Measurements from ENCODE around the gene KMT2A. TPM values are rescaled to one million over a fixed set of nuclear protein-coding genes. Genes with fewer than 3 reads are reported as not detected.
"Not testable (repeated sequence)": the region's sequence is repeated elsewhere in the genome, so short reads cannot be mapped to it uniquely, and the experiment has no call there.

Gene KMT2A
- total RNA-seq, 4 donors from 2014 or later, result 61.8 to 150 (median 80.1) TPM

GRCh38 chr11:118552341-118552740, 116.0 kb downstream of the KMT2A start:
- 89% methylated on average over 4 of the region's 4 CpGs for WGBS
- Histone ChIP-seq H3K36me3 (peaks cover 65% of the 10 kb centered on the region), H3K27ac (no peak overlapping the region), H3K4me1 (no peaks in the 10 kb centered on the region), H3K9me3 (no peaks in the 10 kb centered on the region), H3K27me3 (no peaks in the 10 kb centered on the region), H3K4me3 (no peak overlapping the region)
- TF ChIP-seq POLR2AphosphoS5 (IDR thresholded peaks at IDR 0.05) (no peak), CTCF (IDR thresholded peaks at IDR 0.05) (no peak), POLR2A (IDR thresholded peaks at IDR 0.05) (no peak), EP300 (IDR thresholded peaks at IDR 0.05) (no peak)
- DNase-seq (ENCODE audit: low spot score in 2 of 2), result no peak

GRCh38 chr11:118560806-118561205, 124.5 kb downstream of the KMT2A start:
- H3K27me3 ChIP-seq, result no peaks in the 10 kb centered on the region
- peaks cover 11% of the 10 kb centered on the region for H3K4me1 ChIP-seq
- no peak overlapping the region for H3K27ac ChIP-seq
- DNase-seq (ENCODE audit: low spot score in 2 of 2), result no peak
- WGBS, result 89% methylated on average over 4 of the region's 4 CpGs
- no peaks in the 10 kb centered on the region for H3K9me3 ChIP-seq
- TF ChIP-seq POLR2A (IDR thresholded peaks at IDR 0.05) (no peak), EP300 (IDR thresholded peaks at IDR 0.05) (no peak), POLR2AphosphoS5 (IDR thresholded peaks at IDR 0.05) (no peak), CTCF (IDR thresholded peaks at IDR 0.05) (no peak)
- H3K4me3 ChIP-seq, result no peak overlapping the region
- peaks cover 32% of the 10 kb centered on the region for H3K36me3 ChIP-seq

- WGBS, result 20% methylated on average over 5 of the region's 5 CpGs
- Histone ChIP-seq H3K4me3 (peak overlapping the region; percentile 66), H3K36me3 (peaks cover 3% of the 10 kb centered on the region), H3K27me3 (no peaks in the 10 kb centered on the region), H3K4me1 (peaks cover 15% of the 10 kb centered on the region), H3K9me3 (no peaks in the 10 kb centered on the region), H3K27ac (peak overlapping the region; percentile 81)
- no peak for DNase-seq (ENCODE audit: low spot score in 2 of 2)
- TF ChIP-seq EP300 (IDR thresholded peaks at IDR 0.05) (no peak), POLR2A (IDR thresholded peaks at IDR 0.05) (no peak), POLR2AphosphoS5 (IDR thresholded peaks at IDR 0.05) (no peak), CTCF (IDR thresholded peaks at IDR 0.05) (no peak)
These were observed 128.8 kb downstream of the KMT2A start for GRCh38 chr11:118565051-118565450.

- H3K27me3 ChIP-seq, result no peaks in the 10 kb centered on the region
- no peak overlapping the region for H3K27ac ChIP-seq
- 77% methylated on average over 2 of the region's 2 CpGs for WGBS
- DNase-seq (ENCODE audit: low spot score in 2 of 2), result no peak
- H3K4me3 ChIP-seq, result no peak overlapping the region
- peaks cover 33% of the 10 kb centered on the region for H3K4me1 ChIP-seq
- H3K9me3 ChIP-seq, result no peaks in the 10 kb centered on the region
- TF ChIP-seq POLR2AphosphoS5 (IDR thresholded peaks at IDR 0.05), result no peak
- no peak for TF ChIP-seq CTCF (IDR thresholded peaks at IDR 0.05)
- no peak for TF ChIP-seq EP300 (IDR thresholded peaks at IDR 0.05)
- TF ChIP-seq POLR2A (IDR thresholded peaks at IDR 0.05), result no peak
- no peaks in the 10 kb centered on the region for H3K36me3 ChIP-seq
These were observed 133.4 kb downstream of the KMT2A start for GRCh38 chr11:118569670-118570069.

GRCh38 chr11:118570787-118571186, 134.5 kb downstream of the KMT2A start:
- TF ChIP-seq POLR2A (IDR thresholded peaks at IDR 0.05) (no peak), CTCF (IDR thresholded peaks at IDR 0.05) (no peak), EP300 (IDR thresholded peaks at IDR 0.05) (no peak), POLR2AphosphoS5 (IDR thresholded peaks at IDR 0.05) (no peak)
- no peaks in the 10 kb centered on the region for H3K9me3 ChIP-seq
- H3K27ac ChIP-seq, result no peak overlapping the region
- no peaks in the 10 kb centered on the region for H3K36me3 ChIP-seq
- 91% methylated on average over 1 of the region's 1 CpG for WGBS
- H3K27me3 ChIP-seq, result no peaks in the 10 kb centered on the region
- peaks cover 37% of the 10 kb centered on the region for H3K4me1 ChIP-seq
- H3K4me3 ChIP-seq, result no peak overlapping the region
- no peak for DNase-seq (ENCODE audit: low spot score in 2 of 2)

- DNase-seq (ENCODE audit: low spot score in 2 of 2); H3K36me3 ChIP-seq; H3K27me3 ChIP-seq; H3K9me3 ChIP-seq: not testable (repeated sequence)
- H3K4me3 ChIP-seq, result peak overlapping the region; percentile 97
- peak overlapping the region; percentile 98 for H3K27ac ChIP-seq
- WGBS, result 17% methylated on average over 15 of the region's 15 CpGs
- H3K4me1 ChIP-seq, result peaks cover 38% of the 10 kb centered on the region
These were observed 135.4 kb downstream of the KMT2A start for GRCh38 chr11:118571701-118572060.

Measured in suprapubic skin (tissue), 4 donors.